Activated naive CD4-positive, alpha-beta T cell treated with anti-CD3 and anti-CD28 coated beads, Interleukin-2, amount 50 U/mL, for 24 hours (primary cell): Measurements from ENCODE around the gene B3GAT3.
"Not testable (repeated sequence)": the region's sequence is repeated elsewhere in the genome, so short reads cannot be mapped to it uniquely, and the experiment has no call there.

Source experiments
- H3K27ac Mint-ChIP-seq: one replicate; pipeline ENCODE4 v1.8.0; 2021; ENCODE audit warnings: mild to moderate bottlenecking, mixed read lengths
- H3K27me3 Mint-ChIP-seq: one replicate; pipeline ENCODE4 v1.8.0; 2021; ENCODE audit warnings: mixed read lengths
- H3K36me3 Mint-ChIP-seq: one replicate; pipeline ENCODE4 v1.8.0; 2021; ENCODE audit warnings: mixed read lengths
- H3K4me1 Mint-ChIP-seq: one replicate; pipeline ENCODE4 v1.8.0; 2021; ENCODE audit warnings: mixed read lengths
- H3K4me3 Mint-ChIP-seq: one replicate; pipeline ENCODE4 v1.8.0; 2021; ENCODE audit warnings: mild to moderate bottlenecking, mixed read lengths
- H3K9me3 Mint-ChIP-seq: one replicate; pipeline ENCODE4 v1.8.0; 2021; ENCODE audit warnings: mixed read lengths

The B3GAT3 gene

GRCh38 chr11:62601122-62601371, 20.7 kb downstream of the B3GAT3 start:
- Mint-ChIP-seq H3K9me3 (no peaks in the 10 kb centered on the region), H3K4me1 (peaks cover 53% of the 10 kb centered on the region), H3K27ac (peak overlapping the region; percentile 83), H3K36me3 (peaks cover 35% of the 10 kb centered on the region), H3K27me3 (no peaks in the 10 kb centered on the region), H3K4me3 (peak overlapping the region; percentile 98)

- Mint-ChIP-seq H3K36me3 (peaks cover 36% of the 10 kb centered on the region), H3K9me3 (no peaks in the 10 kb centered on the region), H3K4me1 (peaks cover 53% of the 10 kb centered on the region), H3K4me3 (peak overlapping the region; percentile 98), H3K27ac (peak overlapping the region; percentile 83), H3K27me3 (no peaks in the 10 kb centered on the region)
Observed at GRCh38 chr11:62600367-62601121, 21.2 kb downstream of the B3GAT3 start.

DNA sequence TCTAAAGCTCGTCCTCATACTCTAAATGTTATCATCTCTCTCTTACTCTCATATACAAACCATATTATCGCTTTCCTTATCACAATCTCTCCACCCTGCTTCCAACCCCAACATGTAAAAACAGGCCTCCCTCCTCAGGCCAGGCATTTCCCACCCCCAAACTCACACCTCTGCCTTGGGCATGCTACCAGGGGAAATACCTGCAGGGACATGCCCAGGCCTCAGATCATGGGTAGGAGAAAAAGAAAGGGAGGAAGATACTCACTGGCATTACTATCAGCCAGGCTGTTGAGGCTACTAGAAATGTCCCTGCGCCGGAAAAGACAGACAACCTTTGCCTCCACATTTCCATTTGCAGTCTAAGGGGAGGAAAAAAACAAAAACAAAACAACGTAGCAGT, 21.9 kb downstream of the B3GAT3 start:
- peak overlapping the region; percentile 98 for H3K4me3 Mint-ChIP-seq
- no peaks in the 10 kb centered on the region for H3K27me3 Mint-ChIP-seq
- H3K9me3 Mint-ChIP-seq = no peaks in the 10 kb centered on the region
- H3K36me3 Mint-ChIP-seq = peaks cover 37% of the 10 kb centered on the region
- H3K4me1 Mint-ChIP-seq = peaks cover 50% of the 10 kb centered on the region
- H3K27ac Mint-ChIP-seq = peak overlapping the region; percentile 83

GRCh38 chr11:62599069-62599696, 22.6 kb downstream of the B3GAT3 start:
- Mint-ChIP-seq H3K4me1 (peaks cover 54% of the 10 kb centered on the region), H3K9me3 (no peaks in the 10 kb centered on the region)

DNA sequence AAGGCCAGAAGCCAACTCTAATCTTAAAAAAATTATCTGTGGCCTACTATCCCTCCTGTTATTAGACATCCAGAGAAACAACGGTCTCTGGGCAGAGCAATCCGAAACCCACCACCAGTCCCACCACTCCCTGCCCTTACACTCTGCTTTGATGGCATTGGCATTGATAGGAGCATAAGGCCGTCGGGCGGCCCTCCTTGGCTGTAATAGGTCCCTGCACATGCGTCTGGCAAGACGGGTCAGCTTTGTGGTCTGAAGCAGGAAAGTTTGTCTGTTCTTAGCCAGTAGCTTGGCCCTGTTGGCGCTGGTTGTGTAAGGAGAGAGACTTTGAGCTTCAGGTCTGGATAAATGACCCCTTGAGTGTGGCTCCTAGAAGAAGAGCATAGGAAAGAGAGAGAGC, 26.7 kb downstream of the B3GAT3 start:
- Mint-ChIP-seq H3K9me3 (no peaks in the 10 kb centered on the region), H3K27me3 (no peaks in the 10 kb centered on the region), H3K27ac (peak overlapping the region; percentile 48), H3K4me3 (no peak overlapping the region), H3K36me3 (peaks cover 33% of the 10 kb centered on the region), H3K4me1 (peaks cover 63% of the 10 kb centered on the region)

More at GRCh38 chr11:62599069-62599696, 22.6 kb downstream of the B3GAT3 start:
- H3K4me3 Mint-ChIP-seq = peak overlapping the region; percentile 98
- peak overlapping the region; percentile 95 for H3K27ac Mint-ChIP-seq
- no peaks in the 10 kb centered on the region for H3K27me3 Mint-ChIP-seq
- H3K36me3 Mint-ChIP-seq = peaks cover 39% of the 10 kb centered on the region

DNA sequence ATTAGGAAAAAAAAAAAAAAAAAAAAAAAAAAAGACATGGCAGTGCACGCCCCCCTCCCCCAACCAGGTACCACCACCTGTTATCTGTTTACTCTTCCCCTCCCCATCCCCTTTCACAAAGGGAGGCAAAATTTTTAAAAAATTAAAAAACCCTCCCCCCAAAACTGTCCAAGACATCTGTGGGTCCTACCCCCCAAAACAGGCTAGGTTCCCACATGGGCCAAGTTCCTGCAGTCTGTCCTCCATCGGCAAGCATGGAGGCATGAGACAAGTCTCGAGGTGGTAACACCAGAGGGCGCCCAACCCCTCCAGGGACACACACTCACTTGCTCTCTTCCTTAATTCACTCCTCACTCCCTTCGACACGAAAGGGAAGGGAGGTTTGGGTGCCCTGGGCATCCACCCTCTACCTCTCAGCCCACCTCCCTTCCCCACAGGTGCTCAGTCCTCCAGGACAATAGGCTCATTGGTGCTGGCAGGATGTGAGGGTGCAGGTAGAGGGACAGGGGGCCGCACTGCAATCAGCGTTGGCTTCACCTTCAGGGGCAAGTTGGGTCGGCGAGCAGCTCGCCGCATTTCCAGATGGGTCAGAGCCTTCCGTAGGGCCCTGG, 28.2 kb downstream of the B3GAT3 start:
- Mint-ChIP-seq H3K36me3 (peaks cover 19% of the 10 kb centered on the region), H3K4me3 (peak overlapping the region; percentile 76), H3K27me3 (no peaks in the 10 kb centered on the region), H3K4me1 (peaks cover 64% of the 10 kb centered on the region), H3K9me3 (no peaks in the 10 kb centered on the region), H3K27ac (peak overlapping the region; percentile 97)

- peaks cover 16% of the 10 kb centered on the region for H3K36me3 Mint-ChIP-seq
- H3K27ac Mint-ChIP-seq = peak overlapping the region; percentile 4
- H3K4me1 Mint-ChIP-seq = peaks cover 61% of the 10 kb centered on the region
- H3K27me3 Mint-ChIP-seq = no peaks in the 10 kb centered on the region
- H3K4me3 Mint-ChIP-seq = peak overlapping the region; percentile 57
- no peaks in the 10 kb centered on the region for H3K9me3 Mint-ChIP-seq
Observed at GRCh38 chr11:62592989-62593421, 28.8 kb downstream of the B3GAT3 start.

DNA sequence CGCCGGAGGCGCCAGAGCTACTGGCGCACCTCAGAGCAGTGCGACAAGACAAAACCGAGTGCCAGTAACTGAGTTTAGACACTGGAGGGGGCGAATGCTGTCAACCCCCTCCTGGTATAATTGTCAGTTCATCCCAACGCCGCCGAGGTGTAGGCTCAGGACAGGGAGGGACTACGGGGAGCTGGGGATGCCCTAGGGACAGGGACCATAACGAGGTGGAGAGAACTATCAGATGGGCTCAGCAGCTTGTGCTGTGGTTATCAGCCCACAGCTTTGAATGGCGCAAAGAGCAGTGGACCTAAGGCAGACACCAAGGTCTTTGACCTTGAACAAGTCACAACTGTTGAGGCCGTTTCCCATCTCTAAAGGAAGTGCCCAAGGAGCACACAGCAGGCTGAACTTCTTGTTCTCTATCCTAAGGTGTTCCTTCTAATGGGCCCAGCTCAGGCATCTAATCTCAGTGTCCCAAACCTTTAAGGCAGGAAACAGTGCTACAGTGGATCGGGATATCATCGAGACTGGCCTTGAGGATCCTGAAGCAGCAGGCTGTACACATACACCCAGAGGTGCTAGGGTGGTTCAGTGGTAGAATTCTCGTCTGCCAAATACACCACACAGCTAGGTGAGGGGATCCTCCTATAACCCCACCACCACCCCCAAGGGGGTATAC, 29.5 kb downstream of the B3GAT3 start:
- Mint-ChIP-seq H3K36me3 (peaks cover 12% of the 10 kb centered on the region), H3K27ac (peak overlapping the region; percentile 94), H3K9me3 (no peaks in the 10 kb centered on the region), H3K27me3 (no peaks in the 10 kb centered on the region), H3K4me3 (peak overlapping the region; percentile 96), H3K4me1 (peaks cover 60% of the 10 kb centered on the region)

DNA sequence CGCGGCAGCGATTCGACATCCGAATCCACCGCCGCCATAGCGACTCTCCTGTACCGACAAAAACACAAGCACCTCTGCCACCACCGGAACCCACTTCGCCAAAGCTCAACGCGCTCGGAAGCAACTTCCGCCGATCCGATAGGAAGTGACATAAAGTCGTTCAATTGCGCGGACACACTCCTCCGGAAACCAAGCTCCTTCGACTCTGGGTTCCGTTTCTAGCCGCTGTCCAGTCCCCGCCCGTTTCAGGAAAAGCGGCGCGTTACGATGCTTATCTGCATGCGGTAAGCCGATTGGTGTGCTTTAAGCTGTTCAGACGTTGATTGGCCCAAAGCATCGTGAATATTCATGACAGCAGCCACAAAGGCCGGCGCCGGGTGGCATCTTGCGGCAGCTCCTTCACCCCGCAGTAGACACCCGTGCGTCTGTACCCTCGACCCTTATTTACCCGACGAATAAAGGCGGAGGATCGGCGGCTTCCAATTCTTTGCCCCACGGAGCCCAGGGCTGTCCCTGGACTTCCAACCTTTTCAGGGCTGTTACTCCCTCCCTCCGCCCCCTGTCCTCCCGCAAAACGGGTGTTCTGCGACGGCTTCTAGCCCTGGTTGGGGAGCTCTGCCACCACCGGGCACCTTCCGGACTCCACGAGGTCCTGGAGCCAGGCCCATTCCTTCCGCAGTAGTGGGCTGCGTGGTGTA, 30.2 kb downstream of the B3GAT3 start, which contains the start of gene TUT1:
TSS of gene TUT1 (minus strand) at position 76 of the 698 bp plus-strand sequence. CDS start at position 38, 38 bp downstream.
- H3K27me3 Mint-ChIP-seq = no peaks in the 10 kb centered on the region
- no peaks in the 10 kb centered on the region for H3K9me3 Mint-ChIP-seq
- peaks cover 57% of the 10 kb centered on the region for H3K4me1 Mint-ChIP-seq
- peak within 1 kb of the TSS; percentile 96 for H3K4me3 Mint-ChIP-seq
- peaks cover 10% of the 10 kb centered on the region for H3K36me3 Mint-ChIP-seq
- H3K27ac Mint-ChIP-seq = peak within 1 kb of the TSS; percentile 94

DNA sequence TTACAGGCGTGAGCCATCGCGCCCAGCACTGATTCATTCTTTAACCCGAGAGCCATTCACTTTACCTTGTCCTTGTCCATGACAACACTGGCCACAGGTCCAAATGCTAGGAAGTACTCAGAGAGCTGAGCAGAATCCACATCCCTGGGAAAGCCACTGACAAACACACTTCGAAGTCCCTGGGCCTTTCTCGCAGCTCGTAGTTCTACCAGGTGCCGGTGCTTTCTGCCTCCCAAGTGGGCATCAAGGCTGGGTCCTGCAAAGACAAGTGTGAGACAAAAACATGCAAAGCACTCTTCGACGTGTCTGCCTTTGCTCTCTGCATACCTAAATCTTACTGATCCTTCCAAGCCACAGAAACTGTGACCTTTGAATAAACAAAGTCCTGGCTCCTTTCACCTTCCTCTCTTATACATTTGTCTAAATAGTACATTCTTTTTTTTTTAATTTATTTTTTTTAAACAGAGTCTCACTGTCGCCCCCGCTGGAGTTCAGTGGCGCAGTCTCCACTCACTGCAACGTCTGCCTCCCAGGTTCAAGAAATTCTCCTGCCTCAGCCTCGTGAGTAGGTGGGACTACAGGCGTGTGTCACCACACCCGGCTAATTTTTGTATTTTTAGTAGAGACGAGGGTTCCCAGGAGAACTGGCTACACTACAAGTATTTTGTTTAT, 32.7 kb downstream of the B3GAT3 start:
- no peak overlapping the region for H3K27ac Mint-ChIP-seq
- peak overlapping the region; percentile 96 for H3K4me3 Mint-ChIP-seq
- H3K4me1 Mint-ChIP-seq = peaks cover 53% of the 10 kb centered on the region
- H3K9me3 Mint-ChIP-seq = no peaks in the 10 kb centered on the region
- peaks cover 5% of the 10 kb centered on the region for H3K36me3 Mint-ChIP-seq
- H3K27me3 Mint-ChIP-seq = no peaks in the 10 kb centered on the region

- not testable (repeated sequence) for H3K4me3 Mint-ChIP-seq, H3K36me3 Mint-ChIP-seq, H3K9me3 Mint-ChIP-seq, H3K27me3 Mint-ChIP-seq, H3K27ac Mint-ChIP-seq
- peaks cover 33% of the 10 kb centered on the region for H3K4me1 Mint-ChIP-seq
Observed at GRCh38 chr11:62585356-62585755, 36.4 kb downstream of the B3GAT3 start.

DNA sequence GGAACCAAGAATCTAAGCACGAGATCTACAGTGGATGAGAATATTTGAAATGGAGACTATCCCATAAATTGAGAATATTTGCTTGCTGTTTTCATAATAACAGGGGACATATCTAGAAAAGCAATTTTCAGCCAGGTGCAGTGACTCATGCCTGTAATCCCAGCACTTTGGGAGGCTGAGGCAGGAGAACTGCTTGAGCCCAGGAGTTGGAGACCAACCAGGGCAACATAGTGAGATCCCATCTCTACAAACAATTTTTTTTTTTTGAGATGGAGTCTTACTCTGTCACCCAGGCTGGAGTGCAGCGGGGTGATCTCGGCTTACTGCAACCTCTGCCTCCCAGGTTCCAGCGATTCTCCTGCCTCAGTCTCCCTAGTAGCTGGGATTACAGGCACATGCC, 40.1 kb downstream of the B3GAT3 start:
- not testable (repeated sequence) for H3K4me3 Mint-ChIP-seq, H3K27ac Mint-ChIP-seq, H3K27me3 Mint-ChIP-seq, H3K9me3 Mint-ChIP-seq, H3K4me1 Mint-ChIP-seq, H3K36me3 Mint-ChIP-seq

- H3K27ac Mint-ChIP-seq = no peak overlapping the region
- H3K9me3 Mint-ChIP-seq = no peaks in the 10 kb centered on the region
- no peak overlapping the region for H3K4me3 Mint-ChIP-seq
- peaks cover 5% of the 10 kb centered on the region for H3K4me1 Mint-ChIP-seq
- no peaks in the 10 kb centered on the region for H3K27me3 Mint-ChIP-seq
- H3K36me3 Mint-ChIP-seq = peaks cover 1% of the 10 kb centered on the region
Observed at GRCh38 chr11:62580959-62581715, 40.6 kb downstream of the B3GAT3 start.

DNA sequence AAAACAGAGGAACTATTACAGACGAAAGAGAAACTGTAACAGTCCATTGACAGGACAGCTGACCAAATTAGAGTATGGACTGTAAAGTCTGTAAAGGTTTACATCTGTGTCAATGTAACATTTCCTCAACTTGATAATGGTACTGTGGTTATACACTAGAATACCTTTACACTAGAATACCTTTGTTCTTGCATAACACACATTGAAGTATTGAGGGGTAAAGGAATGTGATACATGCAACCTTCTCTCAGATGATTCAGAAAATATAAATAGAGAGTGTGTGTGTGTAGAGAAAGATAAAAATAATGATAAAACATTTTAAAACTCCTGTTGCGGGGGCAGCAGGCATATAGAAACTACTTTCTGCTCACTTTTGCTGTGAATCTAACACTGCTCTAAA, 42.5 kb downstream of the B3GAT3 start:
- Mint-ChIP-seq H3K9me3 (no peaks in the 10 kb centered on the region), H3K27me3 (no peaks in the 10 kb centered on the region), H3K36me3 (peaks cover 4% of the 10 kb centered on the region), H3K4me3 (no peak overlapping the region), H3K27ac (no peak overlapping the region), H3K4me1 (peaks cover 18% of the 10 kb centered on the region)
